ENCODE data around the gene RASA2.

- TF ChIP-seq CTCF (IDR thresholded peaks at IDR 0.05; ENCODE audit: low read length) (no peak), EZH2 (optimal IDR thresholded peaks at IDR 0.05; ENCODE audit: low read depth, low read length) (no peak)
Observed at GRCh38 chr3:141528800-141529199, 42.0 kb downstream of the RASA2 start.
